SU-DHL-6 (cell line): Measurements from ENCODE around the gene OXCT2.

Experiments
- H2AFZ ChIP-seq: fragments of 200-600 bp; sonication (generic); 2 replicates; pipeline ENCODE4 v1.6.1; 2014; ENCODE audit warnings: low read depth, mild to moderate bottlenecking, moderate library complexity, mixed read lengths, antibody characterized with exemption, low read length; ENCODE audit not compliant: severe bottlenecking
- H3F3A ChIP-seq: fragments of 200-600 bp; shearing (Covaris generic); 2 replicates; pipeline ENCODE4 v1.6.0; 2016; ENCODE audit warnings: antibody characterized with exemption, mild to moderate bottlenecking; ENCODE audit not compliant: insufficient read depth
- H3K27ac ChIP-seq: fragments of 200-600 bp; sonication (generic); 2 replicates; pipeline ENCODE4 v1.5.1; 2016; ENCODE audit warnings: low read depth, mild to moderate bottlenecking, low read length, moderate library complexity, mixed read lengths
- H3K27me3 ChIP-seq: fragments of 200-600 bp; sonication (generic), shearing (Covaris generic); 2 replicates; pipeline ENCODE4 v1.6.0; 2014; ENCODE audit warnings: mild to moderate bottlenecking, low read length
- H3K36me3 ChIP-seq: fragments of 200-600 bp; sonication (generic); 2 replicates; pipeline ENCODE4 v1.6.1; 2014; ENCODE audit warnings: mild to moderate bottlenecking, low read length, mixed read lengths
- H3K4me2 ChIP-seq: fragments of 300-600, 200-600 bp; shearing (Covaris generic), sonication (generic); 2 replicates; pipeline ENCODE4 v1.6.0; 2014; ENCODE audit warnings: low read length, low read depth, mild to moderate bottlenecking; ENCODE audit not compliant: poor library complexity, severe bottlenecking
- H3K4me3 ChIP-seq: fragments of 200-600 bp; sonication (generic); 2 replicates; pipeline ENCODE4 v1.5.1; 2014; ENCODE audit warnings: antibody characterized with exemption, low read length, mild to moderate bottlenecking, mixed read lengths; ENCODE audit not compliant: insufficient read depth, poor library complexity, severe bottlenecking
- H3K79me2 ChIP-seq: fragments of 200-600 bp; sonication (generic); 2 replicates; pipeline ENCODE4 v1.6.1; 2014; ENCODE audit warnings: mild to moderate bottlenecking, low read length, moderate library complexity; ENCODE audit not compliant: insufficient read depth
- H3K9ac ChIP-seq: fragments of 200-600 bp; sonication (generic); 2 replicates; pipeline ENCODE4 v1.7.0; 2014; ENCODE audit warnings: mild to moderate bottlenecking, low read length
- H3K9me2 ChIP-seq: fragments of 200-600 bp; sonication (generic); replicated peaks from 2 replicates; pipeline ENCODE4 v1.6.1; 2014; ENCODE audit warnings: low read length; ENCODE audit not compliant: insufficient read depth
- H3K9me3 ChIP-seq: fragments of 200-600 bp; sonication (generic); 2 replicates; pipeline ENCODE4 v1.6.1; 2014; ENCODE audit warnings: low read length, mixed read lengths; ENCODE audit not compliant: insufficient read depth
- H4K20me1 ChIP-seq: fragments of 200-600 bp; sonication (generic); 2 replicates; pipeline ENCODE4 v1.6.1; 2014; ENCODE audit warnings: low read depth, mild to moderate bottlenecking, antibody characterized with exemption, low read length, moderate library complexity, mixed read lengths
- CTCF ChIP-seq: fragments of 200-600 bp; sonication (generic); IDR thresholded peaks from one replicate; pipeline ENCODE4 v1.5.1; 2017; ENCODE audit warnings: antibody characterized with exemption, mild to moderate bottlenecking, low read length, moderate library complexity; ENCODE audit not compliant: insufficient read depth, poor library complexity, severe bottlenecking
- EZH2phosphoT487 ChIP-seq: fragments of 200-600 bp; sonication (generic), shearing (Covaris generic); conservative IDR thresholded peaks from 2 replicates; pipeline ENCODE4 v1.6.1; 2018; ENCODE audit warnings: mild to moderate bottlenecking, antibody characterized with exemption, low read length, moderate library complexity, mixed read lengths

The OXCT2 gene

GRCh38 chr1:39808784-39809517 is 37.8 kb upstream of the OXCT2 start:
- Histone ChIP-seq H3K27me3 (no peaks in the 10 kb centered on the region), H3K4me3 (no peak overlapping the region), H3K4me2 (no peak overlapping the region), H4K20me1 (no peaks in the 10 kb centered on the region), H3K9me2 (no peaks in the 10 kb centered on the region), H3K9ac (no peak overlapping the region), H3F3A (no peaks in the 10 kb centered on the region), H3K79me2 (no peaks in the 10 kb centered on the region), H3K9me3 (no peaks in the 10 kb centered on the region), H3K36me3 (peaks cover 8% of the 10 kb centered on the region; the same call in 1 of the 2 replicates), H2AFZ (no peak overlapping the region), H3K27ac (no peak overlapping the region)
- TF ChIP-seq CTCF (no peak), EZH2phosphoT487 (no peak)

- no peak overlapping the region for H3K4me2 ChIP-seq
- H3K79me2 ChIP-seq: no peaks in the 10 kb centered on the region
- H3K9ac ChIP-seq: no peak overlapping the region
- no peak overlapping the region for H2AFZ ChIP-seq
- peaks cover 8% of the 10 kb centered on the region; the same call in 1 of the 2 replicates for H3K36me3 ChIP-seq
- no peaks in the 10 kb centered on the region for H3K27me3 ChIP-seq
- TF ChIP-seq CTCF (no peak), EZH2phosphoT487 (no peak)
- H4K20me1 ChIP-seq: no peaks in the 10 kb centered on the region
- H3K4me3 ChIP-seq: no peak overlapping the region
- no peaks in the 10 kb centered on the region for H3F3A ChIP-seq
- no peaks in the 10 kb centered on the region for H3K9me3 ChIP-seq
- H3K9me2 ChIP-seq: no peaks in the 10 kb centered on the region
- H3K27ac ChIP-seq: no peak overlapping the region
Observed at GRCh38 chr1:39805385-39805784, 34.2 kb upstream of the OXCT2 start.

- H4K20me1 ChIP-seq: no peaks in the 10 kb centered on the region
- TF ChIP-seq CTCF (no peak), EZH2phosphoT487 (no peak)
- no peaks in the 10 kb centered on the region for H3K27me3 ChIP-seq
- H3K36me3 ChIP-seq: peaks cover 8% of the 10 kb centered on the region; the same call in 1 of the 2 replicates
- no peak overlapping the region for H2AFZ ChIP-seq
- H3K27ac ChIP-seq: no peak overlapping the region
- H3K9me2 ChIP-seq: no peaks in the 10 kb centered on the region
- H3K79me2 ChIP-seq: no peaks in the 10 kb centered on the region
- H3K9me3 ChIP-seq: no peaks in the 10 kb centered on the region
- H3K4me3 ChIP-seq: no peak overlapping the region
- H3F3A ChIP-seq: no peaks in the 10 kb centered on the region
- H3K9ac ChIP-seq: no peak overlapping the region
- no peak overlapping the region for H3K4me2 ChIP-seq
Observed at GRCh38 chr1:39802496-39803260, 31.5 kb upstream of the OXCT2 start.
